GM21576 (cell line): Measurements from ENCODE around the gene PNMT.

ENCODE experiments used
- ATAC-seq: cut with Tn5 transposase; IDR thresholded peaks from one replicate; pipeline ENCODE4 v1.9.1; 2021; ENCODE audit warnings: mild to moderate bottlenecking, moderate library complexity; ENCODE audit not compliant: unreplicated experiment

PNMT gene

DNA sequence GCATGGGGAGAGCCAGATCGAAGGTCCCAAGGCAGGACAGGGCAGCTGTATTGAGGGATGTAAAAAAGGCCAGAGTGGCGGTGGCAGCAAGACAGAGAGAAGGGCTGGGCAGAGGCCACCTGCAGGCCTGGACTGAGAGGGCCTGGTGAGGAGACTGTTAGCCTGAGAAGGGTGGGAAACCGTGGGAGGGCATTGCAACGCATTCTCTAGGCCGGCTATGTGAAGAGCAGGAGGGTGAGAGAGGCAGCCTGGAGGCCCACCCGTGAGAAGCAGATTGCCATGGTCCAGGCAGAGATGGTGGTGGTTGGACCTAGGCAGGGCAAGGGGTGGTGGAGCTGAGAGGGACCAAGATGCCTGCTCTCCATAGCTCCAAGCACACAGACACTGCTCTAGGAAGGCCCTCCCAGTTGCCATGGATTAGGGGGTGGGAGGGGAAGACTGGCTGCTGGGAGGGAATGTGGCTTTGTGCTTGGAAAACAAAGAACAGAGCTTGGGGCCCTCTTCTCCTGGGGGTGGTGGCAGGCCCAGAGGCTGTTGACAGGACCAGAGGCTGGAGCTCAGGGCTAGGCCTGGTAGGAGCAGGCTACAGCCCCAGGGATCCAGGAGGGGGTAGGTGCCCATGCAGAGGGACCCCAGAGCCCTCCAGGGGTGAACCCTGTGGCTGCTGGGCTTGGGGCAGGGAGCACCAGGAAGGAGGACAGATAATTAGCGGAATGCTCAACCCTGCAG lies 15.5 kb upstream of the PNMT start:
- no peak for ATAC-seq

- ATAC-seq = no peak
These were observed 15.0 kb upstream of the PNMT start for GRCh38 chr17:39653316-39653661.

DNA sequence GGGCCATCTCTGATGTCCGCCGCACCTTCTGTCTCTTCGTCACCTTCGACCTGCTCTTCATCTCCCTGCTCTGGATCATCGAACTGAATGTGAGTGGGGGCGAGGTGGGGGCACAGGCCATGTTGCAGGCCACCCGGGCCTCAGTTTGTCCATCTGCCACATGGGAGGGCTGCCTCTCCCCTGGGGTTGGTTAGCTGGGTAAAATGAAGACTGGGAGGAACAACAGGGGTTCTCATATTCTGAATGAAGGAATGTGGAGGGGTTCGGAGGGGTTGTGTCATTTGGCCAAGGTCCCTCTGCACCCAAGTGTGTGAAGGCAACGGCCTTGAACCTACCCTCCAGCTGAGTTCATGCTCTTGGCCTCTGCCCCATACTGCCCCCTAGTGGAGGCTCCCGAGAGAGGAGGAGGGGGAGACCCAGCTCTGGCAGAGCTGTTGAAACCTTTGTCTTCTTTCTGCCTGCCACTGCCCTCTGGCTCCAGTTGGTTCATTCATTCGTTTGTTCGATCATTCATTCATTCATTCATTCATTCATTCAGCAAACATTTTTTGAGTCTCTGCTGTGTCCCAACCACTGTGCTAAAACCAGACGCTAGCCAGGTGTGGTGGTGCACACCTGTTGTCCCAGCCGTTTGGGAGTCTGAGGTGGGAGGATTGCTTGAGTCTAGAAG lies 14.5 kb upstream of the PNMT start:
- ATAC-seq = no peak

DNA sequence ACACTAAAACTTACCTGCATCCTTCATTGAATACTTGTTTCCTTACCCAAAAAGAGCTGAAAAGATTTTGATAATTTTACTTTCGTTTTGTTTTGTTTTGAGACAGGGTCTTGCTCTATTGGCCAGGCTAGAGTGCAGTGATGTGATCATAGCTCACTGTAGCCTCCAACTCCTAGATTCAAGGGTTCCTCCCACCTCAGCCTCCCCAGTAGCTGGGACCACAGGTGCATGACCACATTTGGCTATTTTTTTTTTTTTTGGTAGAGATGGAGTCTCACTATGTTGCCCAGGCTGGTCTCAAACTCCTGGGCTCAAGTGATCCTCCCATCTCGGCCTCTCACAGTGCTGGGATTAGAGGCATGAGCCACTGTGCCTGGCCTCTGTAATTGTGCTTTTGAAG lies 13.1 kb upstream of the PNMT start:
- ATAC-seq = no peak

GRCh38 chr17:39658346-39658745 lies 9.9 kb upstream of the PNMT start:
- ATAC-seq = no peak

DNA sequence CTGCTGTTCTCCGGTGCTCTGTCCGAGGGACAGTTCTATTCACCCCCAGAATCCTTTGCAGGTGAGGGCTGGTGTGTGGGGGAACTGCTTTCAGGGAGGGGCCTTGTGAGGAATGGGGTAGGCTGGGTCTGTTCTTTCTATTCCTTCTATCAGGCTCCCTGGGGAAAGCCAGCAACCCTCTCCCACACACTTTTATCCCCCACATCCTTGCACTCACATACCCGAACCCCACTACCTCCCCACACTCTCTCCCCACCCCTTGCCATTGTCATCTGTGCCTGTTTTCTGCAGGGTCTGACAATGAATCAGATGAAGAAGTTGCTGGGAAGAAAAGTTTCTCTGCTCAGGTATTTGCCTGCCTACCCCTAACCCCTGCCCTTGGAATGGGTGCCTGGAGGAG lies 9.5 kb upstream of the PNMT start:
- no peak for ATAC-seq

- ATAC-seq = no peak
These were observed 8.8 kb upstream of the PNMT start for GRCh38 chr17:39659279-39660010.

DNA sequence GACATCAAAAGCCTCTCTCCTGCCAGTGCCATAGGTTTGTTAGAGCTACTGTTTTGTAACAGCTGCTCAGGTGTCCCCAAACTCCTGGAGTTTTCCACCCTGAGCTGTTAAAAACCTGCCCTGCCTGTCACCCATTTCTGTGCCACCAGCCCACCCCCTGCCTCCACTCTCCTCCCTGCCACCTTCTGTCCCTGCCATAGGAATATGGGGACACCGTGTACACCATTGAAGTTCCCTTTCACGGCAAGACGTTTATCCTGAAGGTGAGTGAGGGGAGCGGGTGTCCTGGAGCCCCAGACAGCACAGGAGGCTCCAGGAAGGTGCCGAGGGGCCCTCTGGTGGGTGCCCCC lies 8.3 kb upstream of the PNMT start:
- ATAC-seq = no peak

DNA sequence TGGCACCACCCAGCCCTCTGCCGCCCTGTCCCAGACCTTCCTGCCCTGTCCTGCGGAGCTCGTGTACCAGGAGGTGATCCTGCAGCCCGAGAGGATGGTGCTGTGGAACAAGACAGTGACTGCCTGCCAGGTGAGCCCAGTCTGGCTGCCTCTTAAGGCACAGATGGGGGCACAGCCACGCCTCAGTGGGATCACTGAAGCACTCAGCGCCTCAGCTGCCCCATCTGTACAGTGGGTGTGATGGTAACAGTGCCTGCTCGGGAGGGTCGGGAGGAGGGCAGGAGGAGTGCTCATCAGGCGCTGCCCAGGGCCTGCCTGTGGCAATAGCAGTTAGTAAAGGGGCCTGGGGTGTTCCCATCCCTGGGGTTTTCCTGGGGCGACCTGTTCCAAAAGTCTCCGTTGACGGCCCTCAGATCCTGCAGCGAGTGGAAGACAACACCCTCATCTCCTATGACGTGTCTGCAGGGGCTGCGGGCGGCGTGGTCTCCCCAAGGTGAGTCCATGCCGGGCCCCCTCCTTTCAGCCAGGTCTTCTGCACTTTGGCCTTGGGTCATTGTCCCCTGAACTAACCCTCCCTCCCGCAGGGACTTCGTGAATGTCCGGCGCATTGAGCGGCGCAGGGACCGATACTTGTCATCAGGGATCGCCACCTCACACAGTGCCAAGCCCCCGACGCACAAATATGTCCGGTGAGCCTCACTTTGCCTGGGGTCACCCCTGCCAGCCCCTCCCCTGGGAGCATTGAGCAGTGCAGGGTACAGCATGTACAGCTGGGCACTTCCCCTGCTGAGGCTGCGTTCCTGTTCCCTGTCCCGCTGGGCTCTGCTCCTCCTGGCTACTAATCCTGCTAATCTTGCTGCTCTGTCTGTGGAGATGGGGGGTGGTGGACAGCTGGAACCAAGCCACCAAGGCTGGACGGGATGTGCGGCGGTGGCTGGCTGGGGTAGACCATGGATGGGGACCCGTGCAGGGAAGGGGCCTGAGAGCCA lies 7.6 kb upstream of the PNMT start:
- ATAC-seq = no peak

DNA sequence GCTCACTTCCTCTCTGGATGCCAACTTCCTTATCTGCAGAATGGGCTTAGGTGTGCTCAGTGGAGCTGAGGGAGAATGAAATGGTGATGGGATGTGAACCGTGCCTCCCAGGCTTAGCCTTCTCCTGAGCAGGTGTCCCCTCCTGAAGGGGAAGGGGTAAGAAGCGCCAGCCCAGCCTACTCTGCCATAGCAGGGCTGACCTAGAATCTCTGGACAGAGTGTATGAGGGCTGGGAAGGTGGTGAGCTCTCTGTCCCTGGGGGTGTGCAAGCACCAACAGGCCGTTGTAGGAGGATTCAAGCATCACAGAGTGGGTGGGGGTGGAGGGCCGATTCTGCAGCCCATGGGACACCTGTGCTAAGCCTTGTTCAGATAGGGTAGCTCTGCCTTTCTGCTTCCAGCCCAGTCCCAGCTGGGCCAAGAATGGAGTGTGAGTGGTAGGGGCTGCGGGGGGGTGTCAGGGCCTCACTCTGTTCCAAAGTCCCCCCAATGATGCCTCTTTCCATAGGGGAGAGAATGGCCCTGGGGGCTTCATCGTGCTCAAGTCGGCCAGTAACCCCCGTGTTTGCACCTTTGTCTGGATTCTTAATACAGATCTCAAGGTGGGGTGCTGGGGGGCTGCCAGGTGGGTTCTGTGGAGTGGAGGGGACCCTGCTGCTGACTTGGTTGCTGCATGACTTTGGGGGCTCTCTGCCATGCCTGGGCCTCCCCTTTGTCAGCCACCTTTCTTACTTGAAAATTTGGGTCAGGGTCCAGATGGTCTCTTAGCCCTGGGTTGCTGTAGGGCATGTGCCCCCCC lies 6.3 kb upstream of the PNMT start:
- no peak for ATAC-seq

DNA sequence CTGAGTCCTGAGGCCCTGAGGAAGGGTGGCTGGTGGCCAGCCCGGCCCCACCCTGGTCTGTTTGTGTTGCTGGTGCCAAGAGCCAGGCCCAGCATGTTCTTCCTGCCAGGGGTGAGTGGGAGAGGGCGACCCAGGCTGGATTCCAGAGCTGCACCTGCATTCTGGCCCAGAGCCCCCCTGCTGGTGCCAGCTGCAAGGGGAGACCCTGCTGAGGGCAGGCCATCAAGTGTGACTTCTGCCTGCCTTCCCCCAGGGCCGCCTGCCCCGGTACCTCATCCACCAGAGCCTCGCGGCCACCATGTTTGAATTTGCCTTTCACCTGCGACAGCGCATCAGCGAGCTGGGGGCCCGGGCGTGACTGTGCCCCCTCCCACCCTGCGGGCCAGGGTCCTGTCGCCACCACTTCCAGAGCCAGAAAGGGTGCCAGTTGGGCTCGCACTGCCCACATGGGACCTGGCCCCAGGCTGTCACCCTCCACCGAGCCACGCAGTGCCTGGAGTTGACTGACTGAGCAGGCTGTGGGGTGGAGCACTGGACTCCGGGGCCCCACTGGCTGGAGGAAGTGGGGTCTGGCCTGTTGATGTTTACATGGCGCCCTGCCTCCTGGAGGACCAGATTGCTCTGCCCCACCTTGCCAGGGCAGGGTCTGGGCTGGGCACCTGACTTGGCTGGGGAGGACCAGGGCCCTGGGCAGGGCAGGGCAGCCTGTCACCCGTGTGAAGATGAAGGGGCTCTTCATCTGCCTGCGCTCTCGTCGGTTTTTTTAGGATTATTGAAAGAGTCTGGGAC lies 5.5 kb upstream of the PNMT start:
- no peak for ATAC-seq

- ATAC-seq = no peak
These were observed 4.9 kb upstream of the PNMT start for GRCh38 chr17:39663340-39663687.

DNA sequence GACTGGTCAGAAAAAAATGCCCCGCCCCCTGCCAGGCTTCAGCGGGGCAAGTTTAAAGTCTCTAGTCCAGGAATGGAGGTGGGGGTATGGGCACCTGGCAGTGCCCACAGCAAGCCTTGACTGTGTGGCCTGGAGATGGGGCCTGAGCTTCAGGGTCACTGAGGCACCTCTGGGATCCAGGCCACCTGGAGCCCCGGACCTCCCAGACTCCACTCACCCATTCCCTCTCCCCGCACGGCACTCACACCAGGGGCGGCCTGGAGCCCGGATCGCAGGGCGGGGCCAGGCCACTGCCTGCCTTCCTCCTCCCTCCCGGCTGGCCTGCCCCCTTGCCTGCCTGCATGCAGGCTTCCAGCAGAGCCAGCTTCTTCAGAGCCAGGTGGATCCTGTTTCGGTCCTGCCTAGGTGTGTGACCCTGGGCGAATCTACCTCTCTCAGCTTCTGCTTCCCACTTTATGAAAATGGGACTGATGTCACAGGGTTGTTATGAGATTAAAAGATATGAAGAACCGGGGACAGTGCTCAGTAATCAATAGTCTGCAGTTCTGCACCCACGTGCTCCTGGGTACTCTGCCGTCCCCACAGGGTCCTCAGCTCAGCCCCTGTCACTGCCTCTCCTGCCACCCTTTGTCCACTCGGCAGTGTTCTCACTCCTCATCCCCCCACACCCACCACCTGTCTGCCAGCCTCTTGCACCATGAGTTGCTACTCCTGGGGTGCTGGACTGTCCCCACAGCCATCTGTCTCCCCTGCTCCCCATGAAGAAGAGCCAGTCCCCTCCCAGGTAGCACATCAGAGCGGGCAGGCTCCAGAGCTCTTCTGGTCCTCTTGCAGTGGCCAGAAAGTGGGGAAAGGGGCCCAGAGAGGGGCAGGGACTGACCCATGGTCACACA lies 4.3 kb upstream of the PNMT start:
- no peak for ATAC-seq

DNA sequence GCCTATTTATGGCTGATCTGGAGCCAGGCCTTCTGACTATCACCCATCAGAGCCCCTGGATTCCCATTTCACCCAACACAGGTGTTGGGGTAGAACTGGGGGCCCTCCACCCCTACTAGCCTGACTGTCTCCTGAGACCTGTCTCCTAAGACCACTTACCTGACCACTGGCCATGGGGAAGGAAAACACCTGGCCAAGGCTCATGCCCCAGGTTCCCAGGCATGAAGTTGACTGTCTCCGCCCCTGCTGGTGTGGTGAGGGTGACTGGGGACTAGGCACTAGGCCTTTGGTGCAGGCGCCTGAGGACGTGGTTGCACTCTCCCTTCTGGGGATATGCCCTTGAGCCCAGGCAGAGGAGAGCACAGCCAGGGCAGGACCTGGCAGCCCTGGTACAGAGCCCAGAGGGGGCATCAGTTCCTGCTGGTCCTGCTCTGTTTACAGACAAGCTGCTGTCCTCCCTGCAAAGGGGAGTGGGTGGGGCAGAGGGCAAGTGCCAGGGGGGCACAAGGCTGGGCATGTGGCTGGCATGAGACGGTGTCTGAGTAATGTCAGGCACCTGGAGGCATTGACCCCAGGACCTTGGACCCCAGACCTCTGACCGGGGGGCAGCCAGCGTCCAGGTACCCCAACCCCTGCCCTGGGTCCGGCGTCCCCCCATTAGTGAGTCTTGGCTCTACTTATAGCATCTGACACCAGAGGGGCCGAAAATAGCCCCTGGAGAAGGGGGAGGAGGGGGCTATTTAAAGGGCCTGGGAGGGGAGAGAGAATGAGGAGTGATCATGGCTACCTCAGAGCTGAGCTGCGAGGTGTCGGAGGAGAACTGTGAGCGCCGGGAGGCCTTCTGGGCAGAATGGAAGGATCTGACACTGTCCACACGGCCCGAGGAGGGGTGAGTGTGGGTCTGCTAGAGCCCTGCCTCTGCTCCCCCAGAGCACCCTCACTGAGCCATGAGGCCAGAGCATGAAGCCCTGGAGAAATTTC lies 3.4 kb upstream of the PNMT start, which contains the start of gene TCAP:
TSS of gene TCAP (plus strand) at position 769 of the 981 bp plus-strand sequence. CDS start at position 780, 11 bp downstream.
- ATAC-seq = no peak

- ATAC-seq = no peak
These were observed 2.5 kb upstream of the PNMT start for GRCh38 chr17:39665642-39666224.

- ATAC-seq = no peak
These were observed 2.0 kb upstream of the PNMT start for GRCh38 chr17:39666231-39666600.
